A549 (cell line): Measurements from ENCODE around the gene ZDHHC17.

Source experiments
- CHD2 ChIP-seq: fragments of 150-350 bp; IDR thresholded peaks from 2 replicates; pipeline ENCODE4 v1.6.1; 2014; ENCODE audit warnings: low read length; ENCODE audit not compliant: partially characterized antibody
- POLR2A ChIP-seq: IDR thresholded peaks from 2 replicates; pipeline ENCODE4 v1.6.1; 2012; ENCODE audit warnings: mild to moderate bottlenecking, low read length
- ZSCAN20 ChIP-seq: fragments of 250-450 bp; sonication (Bioruptor Pico); IDR thresholded peaks from 2 replicates; pipeline ENCODE4 v1.8.0; 2022; ENCODE audit warnings: mild to moderate bottlenecking, moderate library complexity
- TF ChIP-seq, protein P1 (sequence below): fragments of 450-650 bp; IDR thresholded peaks from 2 replicates; pipeline ENCODE4 v1.6.1; 2014; ENCODE audit warnings: antibody characterized with exemption
- TF ChIP-seq, protein P2 (sequence below): fragments of >200 bp; sonication (Bioruptor Twin); formaldehyde crosslinking; IDR thresholded peaks from 3 replicates; pipeline ENCODE4 v1.5.1; 2016

DNA sequence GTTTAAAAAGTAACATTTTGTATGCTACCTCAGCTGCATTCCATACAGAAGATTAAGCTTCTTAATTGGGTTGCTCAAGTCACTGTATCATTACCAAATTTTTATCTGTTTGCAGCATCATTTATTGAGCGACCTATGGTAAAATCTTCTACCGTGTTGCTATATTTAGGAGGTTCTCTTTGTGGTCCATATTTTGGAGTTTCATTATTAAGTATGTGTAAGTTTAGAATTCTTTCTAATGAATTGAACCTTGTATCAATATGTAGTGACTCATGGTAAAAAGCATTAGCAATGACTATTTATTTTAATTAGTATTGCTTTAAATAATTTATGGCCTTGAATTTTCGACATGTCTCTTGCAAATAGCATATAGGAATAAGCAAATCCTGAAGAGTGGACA lies 72.7 kb downstream of the ZDHHC17 start:
- TF ChIP-seq, protein P1, sequence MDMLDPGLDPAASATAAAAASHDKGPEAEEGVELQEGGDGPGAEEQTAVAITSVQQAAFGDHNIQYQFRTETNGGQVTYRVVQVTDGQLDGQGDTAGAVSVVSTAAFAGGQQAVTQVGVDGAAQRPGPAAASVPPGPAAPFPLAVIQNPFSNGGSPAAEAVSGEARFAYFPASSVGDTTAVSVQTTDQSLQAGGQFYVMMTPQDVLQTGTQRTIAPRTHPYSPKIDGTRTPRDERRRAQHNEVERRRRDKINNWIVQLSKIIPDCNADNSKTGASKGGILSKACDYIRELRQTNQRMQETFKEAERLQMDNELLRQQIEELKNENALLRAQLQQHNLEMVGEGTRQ: no peak
- TF ChIP-seq POLR2A: no peak
- TF ChIP-seq, protein P2, sequence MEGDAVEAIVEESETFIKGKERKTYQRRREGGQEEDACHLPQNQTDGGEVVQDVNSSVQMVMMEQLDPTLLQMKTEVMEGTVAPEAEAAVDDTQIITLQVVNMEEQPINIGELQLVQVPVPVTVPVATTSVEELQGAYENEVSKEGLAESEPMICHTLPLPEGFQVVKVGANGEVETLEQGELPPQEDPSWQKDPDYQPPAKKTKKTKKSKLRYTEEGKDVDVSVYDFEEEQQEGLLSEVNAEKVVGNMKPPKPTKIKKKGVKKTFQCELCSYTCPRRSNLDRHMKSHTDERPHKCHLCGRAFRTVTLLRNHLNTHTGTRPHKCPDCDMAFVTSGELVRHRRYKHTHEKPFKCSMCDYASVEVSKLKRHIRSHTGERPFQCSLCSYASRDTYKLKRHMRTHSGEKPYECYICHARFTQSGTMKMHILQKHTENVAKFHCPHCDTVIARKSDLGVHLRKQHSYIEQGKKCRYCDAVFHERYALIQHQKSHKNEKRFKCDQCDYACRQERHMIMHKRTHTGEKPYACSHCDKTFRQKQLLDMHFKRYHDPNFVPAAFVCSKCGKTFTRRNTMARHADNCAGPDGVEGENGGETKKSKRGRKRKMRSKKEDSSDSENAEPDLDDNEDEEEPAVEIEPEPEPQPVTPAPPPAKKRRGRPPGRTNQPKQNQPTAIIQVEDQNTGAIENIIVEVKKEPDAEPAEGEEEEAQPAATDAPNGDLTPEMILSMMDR: no peak
- TF ChIP-seq ZSCAN20: no peak
- no peak for TF ChIP-seq CHD2
